ENCODE data around the gene RNF144B. TPM values are rescaled to one million over a fixed set of nuclear protein-coding genes. Genes with fewer than 3 reads are reported as not detected.
A peak's percentile ranks its signal among the peaks of the same experiment; 100 is the strongest.

The RNF144B gene
- total and polyA plus RNA-seq, 2 experiments from 2014 or later = 0.48 to 1.1 TPM

DNA sequence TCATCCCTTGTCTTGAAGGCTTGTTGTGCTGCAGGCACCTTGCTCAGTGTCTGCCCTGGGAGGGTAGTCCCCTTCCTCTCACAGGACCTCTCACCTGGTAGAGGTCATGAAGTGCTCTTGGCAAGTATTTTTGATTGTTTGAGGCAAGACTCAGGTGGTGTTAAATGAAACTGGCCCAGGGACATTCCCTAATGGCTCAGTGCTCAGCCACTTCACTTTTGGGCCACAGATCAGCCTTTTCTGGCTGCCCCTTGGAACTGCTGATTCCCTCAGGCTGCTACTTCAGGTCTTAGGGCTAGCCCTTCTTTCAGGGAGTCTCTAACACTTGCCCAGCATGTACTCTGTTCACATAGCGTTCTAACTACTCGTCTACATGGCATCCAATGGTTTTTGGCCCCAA lies 111.3 kb downstream of the RNF144B start:
- Histone ChIP-seq H3K4me1 (ENCODE audit: low read depth) (no peaks in the 10 kb centered on the region), H3K9me3 (ENCODE audit: low read depth) (no peaks in the 10 kb centered on the region), H3K27ac (no peak overlapping the region), H3K27me3 (no peaks in the 10 kb centered on the region), H3K4me3 (no peak overlapping the region), H3K36me3 (no peaks in the 10 kb centered on the region)
- no peak for DNase-seq (ENCODE audit: low read depth in 1 of 2, low spot score in 1 of 2)
- TF ChIP-seq, protein P1, sequence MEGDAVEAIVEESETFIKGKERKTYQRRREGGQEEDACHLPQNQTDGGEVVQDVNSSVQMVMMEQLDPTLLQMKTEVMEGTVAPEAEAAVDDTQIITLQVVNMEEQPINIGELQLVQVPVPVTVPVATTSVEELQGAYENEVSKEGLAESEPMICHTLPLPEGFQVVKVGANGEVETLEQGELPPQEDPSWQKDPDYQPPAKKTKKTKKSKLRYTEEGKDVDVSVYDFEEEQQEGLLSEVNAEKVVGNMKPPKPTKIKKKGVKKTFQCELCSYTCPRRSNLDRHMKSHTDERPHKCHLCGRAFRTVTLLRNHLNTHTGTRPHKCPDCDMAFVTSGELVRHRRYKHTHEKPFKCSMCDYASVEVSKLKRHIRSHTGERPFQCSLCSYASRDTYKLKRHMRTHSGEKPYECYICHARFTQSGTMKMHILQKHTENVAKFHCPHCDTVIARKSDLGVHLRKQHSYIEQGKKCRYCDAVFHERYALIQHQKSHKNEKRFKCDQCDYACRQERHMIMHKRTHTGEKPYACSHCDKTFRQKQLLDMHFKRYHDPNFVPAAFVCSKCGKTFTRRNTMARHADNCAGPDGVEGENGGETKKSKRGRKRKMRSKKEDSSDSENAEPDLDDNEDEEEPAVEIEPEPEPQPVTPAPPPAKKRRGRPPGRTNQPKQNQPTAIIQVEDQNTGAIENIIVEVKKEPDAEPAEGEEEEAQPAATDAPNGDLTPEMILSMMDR (IDR thresholded peaks at IDR 0.05; ENCODE audit: low read depth, low read length) = no peak

DNA sequence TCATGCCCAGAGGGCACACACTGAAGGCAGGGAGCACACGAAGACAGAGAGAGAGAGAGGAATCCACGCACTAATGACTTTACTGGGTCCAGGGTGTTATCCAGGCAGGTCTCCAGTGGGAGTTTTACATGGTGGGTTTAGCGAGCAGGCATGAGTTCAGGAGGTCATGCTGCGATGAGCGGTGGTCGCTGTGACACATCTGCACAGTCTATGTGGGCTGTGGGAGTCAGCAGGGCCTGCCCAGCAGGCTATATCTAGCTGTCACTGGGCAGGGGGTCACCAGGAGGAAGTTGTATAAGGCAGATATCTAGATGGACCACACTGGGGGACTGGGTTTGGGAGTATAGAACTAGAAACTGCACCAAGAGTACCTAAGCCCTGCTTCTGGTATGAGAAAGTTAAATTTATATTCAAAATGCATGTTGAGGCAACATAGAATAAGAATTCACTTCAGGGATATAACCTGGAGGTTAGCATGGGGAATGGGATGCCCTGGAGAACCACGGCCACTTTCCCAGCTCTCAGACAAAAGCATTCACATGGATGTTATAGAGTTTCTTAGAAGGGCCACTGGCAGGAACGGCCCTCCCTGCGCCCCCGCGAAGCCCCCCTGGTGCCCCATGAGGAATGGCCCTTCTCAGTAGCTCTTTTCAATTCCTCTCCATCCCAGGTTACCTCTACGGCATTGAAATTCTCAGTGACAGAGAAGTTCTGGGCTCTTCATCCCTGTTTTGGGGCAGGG lies 113.9 kb downstream of the RNF144B start:
- Histone ChIP-seq H3K36me3 (no peaks in the 10 kb centered on the region), H3K27me3 (no peaks in the 10 kb centered on the region), H3K4me1 (ENCODE audit: low read depth) (no peaks in the 10 kb centered on the region), H3K9me3 (ENCODE audit: low read depth) (no peaks in the 10 kb centered on the region), H3K4me3 (no peak overlapping the region), H3K27ac (no peak overlapping the region)
- DNase-seq (ENCODE audit: low read depth in 1 of 2, low spot score in 1 of 2) = no peak
- TF ChIP-seq, protein P1 (IDR thresholded peaks at IDR 0.05; ENCODE audit: low read depth, low read length) = no peak

DNA sequence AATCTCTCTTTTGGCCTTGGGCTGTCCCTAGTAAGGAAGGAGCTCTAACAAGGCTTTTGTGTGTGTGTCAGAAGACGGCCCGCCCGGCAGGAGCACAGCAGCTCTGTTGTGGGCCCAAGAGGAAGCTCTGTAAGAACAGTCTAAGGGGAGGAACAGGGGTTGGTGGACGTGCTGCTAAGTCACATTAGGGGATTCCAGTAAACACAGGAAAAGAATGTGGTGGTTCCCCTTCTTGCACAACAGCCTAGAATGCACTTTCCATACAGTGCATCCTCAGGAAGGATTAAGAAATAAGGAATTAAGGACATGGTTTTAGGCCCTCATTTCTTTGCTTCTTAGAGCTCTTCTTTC lies 114.5 kb downstream of the RNF144B start:
- DNase-seq (ENCODE audit: low read depth in 1 of 2, low spot score in 1 of 2) = peak in 1 of 2 donors; percentile 93
- H3K4me1 ChIP-seq (ENCODE audit: low read depth) = no peaks in the 10 kb centered on the region
- TF ChIP-seq, protein P1 (IDR thresholded peaks at IDR 0.05; ENCODE audit: low read depth, low read length) = no peak
- no peaks in the 10 kb centered on the region for H3K27me3 ChIP-seq
- H3K9me3 ChIP-seq (ENCODE audit: low read depth) = no peaks in the 10 kb centered on the region
- H3K36me3 ChIP-seq = no peaks in the 10 kb centered on the region
- no peak overlapping the region for H3K27ac ChIP-seq
- no peak overlapping the region for H3K4me3 ChIP-seq

DNA sequence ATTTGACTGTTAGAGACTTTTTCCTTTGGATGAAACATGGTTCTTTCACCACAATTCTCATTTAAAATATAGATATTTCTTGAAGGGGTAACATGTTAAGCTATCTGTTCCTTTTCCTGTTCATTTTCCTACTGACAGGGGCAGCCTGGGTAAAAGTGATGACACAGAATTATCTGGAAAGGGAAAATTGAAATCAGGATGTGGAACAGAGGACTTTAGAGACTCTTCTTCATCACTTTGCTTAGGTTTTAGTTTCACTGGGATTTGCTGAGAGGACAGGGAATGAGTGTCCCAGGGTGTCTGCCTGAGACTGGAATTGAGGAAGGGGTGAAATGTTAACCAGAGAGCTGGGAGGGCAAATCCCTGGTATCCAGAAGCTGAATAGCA lies 116.0 kb downstream of the RNF144B start:
- no peaks in the 10 kb centered on the region for H3K4me1 ChIP-seq (ENCODE audit: low read depth)
- H3K36me3 ChIP-seq = no peaks in the 10 kb centered on the region
- no peak for DNase-seq (ENCODE audit: low read depth in 1 of 2, low spot score in 1 of 2)
- H3K27me3 ChIP-seq = no peaks in the 10 kb centered on the region
- TF ChIP-seq, protein P1 (IDR thresholded peaks at IDR 0.05; ENCODE audit: low read depth, low read length) = no peak
- no peaks in the 10 kb centered on the region for H3K9me3 ChIP-seq (ENCODE audit: low read depth)
- no peak overlapping the region for H3K27ac ChIP-seq
- H3K4me3 ChIP-seq = no peak overlapping the region

DNA sequence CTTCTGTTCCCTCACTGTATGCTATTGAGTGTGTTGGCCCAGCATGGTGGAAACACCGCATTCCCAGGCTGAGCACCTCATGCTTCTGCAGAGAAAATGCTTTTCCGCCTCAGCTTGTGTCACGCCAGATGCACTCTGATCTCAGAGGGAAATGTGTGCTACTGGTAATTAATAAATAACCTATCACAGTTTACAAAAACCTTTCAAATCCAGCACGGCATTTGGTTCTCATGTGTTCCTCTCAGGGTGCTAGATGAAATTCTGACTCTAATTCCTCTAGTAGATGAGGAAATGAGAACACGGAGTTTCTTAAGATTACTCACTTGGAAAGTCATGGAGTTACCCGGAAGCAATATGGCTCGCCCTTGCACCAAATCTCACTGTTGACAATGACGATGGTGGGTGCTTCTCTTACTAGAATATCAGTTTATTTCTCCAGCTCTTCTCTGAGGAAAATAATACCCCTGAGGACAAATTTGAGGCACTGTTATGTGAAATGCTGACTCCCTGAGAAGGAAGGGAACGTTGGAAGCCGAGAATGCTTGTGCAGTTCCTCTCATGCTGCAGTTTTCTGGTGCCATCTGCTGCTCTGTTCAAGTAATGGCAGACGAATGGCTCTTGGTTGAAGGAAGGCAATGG lies 116.6 kb downstream of the RNF144B start:
- Histone ChIP-seq H3K9me3 (ENCODE audit: low read depth) (no peaks in the 10 kb centered on the region), H3K27me3 (no peaks in the 10 kb centered on the region), H3K36me3 (no peaks in the 10 kb centered on the region), H3K4me3 (no peak overlapping the region), H3K4me1 (ENCODE audit: low read depth) (no peaks in the 10 kb centered on the region), H3K27ac (no peak overlapping the region)
- peak; percentile 78 to 86 for DNase-seq (ENCODE audit: low read depth in 1 of 2, low spot score in 1 of 2)
- TF ChIP-seq, protein P1 (IDR thresholded peaks at IDR 0.05; ENCODE audit: low read depth, low read length) = peak; percentile 91

All from cardiac muscle cell (in vitro differentiated cells and primary cell).